ENCODE data around the gene ALK. TPM values are rescaled to one million over a fixed set of nuclear protein-coding genes. Genes with fewer than 3 reads are reported as not detected.

The ALK gene
- total RNA-seq, 1 experiment from 2014 or later: not detected

GRCh38 chr2:29196792-29197788 is 724.3 kb downstream of the ALK start:
- Histone ChIP-seq H4K91ac (ENCODE audit: insufficient read length, low read depth, low read length) (no peak overlapping the region), H3K56ac (ENCODE audit: insufficient read length, low read depth, low read length) (no peak overlapping the region), H3K4me1 (ENCODE audit: insufficient read depth, low read length) (no peaks in the 10 kb centered on the region), H2BK12ac (ENCODE audit: insufficient read length, low read depth, low read length) (no peak overlapping the region), H3K14ac (ENCODE audit: insufficient read depth, low read length) (no peak overlapping the region), H4K20me1 (ENCODE audit: control insufficient read depth, insufficient read depth, insufficient read length) (no peaks in the 10 kb centered on the region), H3K79me1 (ENCODE audit: insufficient read depth, low read depth, low read length, poor library complexity, severe bottlenecking) (no peaks in the 10 kb centered on the region), H3K9me3 (ENCODE audit: control insufficient read depth, low read depth, low read length) (no peaks in the 10 kb centered on the region), H3K23ac (ENCODE audit: insufficient read length, low read depth, low read length) (no peak overlapping the region), H2BK120ac (ENCODE audit: low read depth, low read length, poor library complexity, severe bottlenecking) (no peak overlapping the region), H3K9ac (ENCODE audit: extremely low read depth, insufficient read length, low read length) (no peak overlapping the region), H2BK5ac (ENCODE audit: insufficient read length, low read length) (no peak overlapping the region), H2BK15ac (ENCODE audit: low read depth, low read length) (no peak overlapping the region), H4K8ac (replicated peaks; ENCODE audit: insufficient read length, low read depth, low read length) (no peak overlapping the region), H3K27me3 (ENCODE audit: insufficient read depth, low read length) (no peaks in the 10 kb centered on the region), H3K18ac (ENCODE audit: insufficient read length, low read depth, low read length) (no peak overlapping the region), H4K5ac (ENCODE audit: insufficient read length, low read depth, low read length) (no peak overlapping the region), H3K4ac (ENCODE audit: low read depth, low read length) (no peak overlapping the region), H3K4me2 (ENCODE audit: insufficient read depth, insufficient read length, low read length) (no peak overlapping the region), H2BK20ac (ENCODE audit: low read depth, low read length, poor library complexity, severe bottlenecking) (no peak overlapping the region), H2AK5ac (ENCODE audit: insufficient read length, low read length) (no peak overlapping the region), H3T11ph (ENCODE audit: low read length) (no peak overlapping the region), H3K79me2 (ENCODE audit: insufficient read depth, low read length) (no peaks in the 10 kb centered on the region), H2AFZ (ENCODE audit: low read length) (no peak overlapping the region), H3K27ac (ENCODE audit: insufficient read length, low read depth, low read length) (no peak overlapping the region), H3K23me2 (ENCODE audit: insufficient read length, low read depth, low read length, poor library complexity, severe bottlenecking) (no peaks in the 10 kb centered on the region)
- no peak overlapping the region for H3K4me3 Mint-ChIP-seq
- TF ChIP-seq, protein P1, sequence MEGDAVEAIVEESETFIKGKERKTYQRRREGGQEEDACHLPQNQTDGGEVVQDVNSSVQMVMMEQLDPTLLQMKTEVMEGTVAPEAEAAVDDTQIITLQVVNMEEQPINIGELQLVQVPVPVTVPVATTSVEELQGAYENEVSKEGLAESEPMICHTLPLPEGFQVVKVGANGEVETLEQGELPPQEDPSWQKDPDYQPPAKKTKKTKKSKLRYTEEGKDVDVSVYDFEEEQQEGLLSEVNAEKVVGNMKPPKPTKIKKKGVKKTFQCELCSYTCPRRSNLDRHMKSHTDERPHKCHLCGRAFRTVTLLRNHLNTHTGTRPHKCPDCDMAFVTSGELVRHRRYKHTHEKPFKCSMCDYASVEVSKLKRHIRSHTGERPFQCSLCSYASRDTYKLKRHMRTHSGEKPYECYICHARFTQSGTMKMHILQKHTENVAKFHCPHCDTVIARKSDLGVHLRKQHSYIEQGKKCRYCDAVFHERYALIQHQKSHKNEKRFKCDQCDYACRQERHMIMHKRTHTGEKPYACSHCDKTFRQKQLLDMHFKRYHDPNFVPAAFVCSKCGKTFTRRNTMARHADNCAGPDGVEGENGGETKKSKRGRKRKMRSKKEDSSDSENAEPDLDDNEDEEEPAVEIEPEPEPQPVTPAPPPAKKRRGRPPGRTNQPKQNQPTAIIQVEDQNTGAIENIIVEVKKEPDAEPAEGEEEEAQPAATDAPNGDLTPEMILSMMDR (conservative IDR thresholded peaks at IDR 0.05): peak; percentile 91
- no peaks in the 10 kb centered on the region for H3K36me3 Mint-ChIP-seq (ENCODE audit: insufficient read depth in 1 of 3, low read depth in 3 of 3)
- peaks cover 6% of the 10 kb centered on the region for H3K27me3 Mint-ChIP-seq (ENCODE audit: low read depth)
- peaks cover 6 to 8% of the 10 kb centered on the region in 2 experiments for H3K4me1 Mint-ChIP-seq
- no peak overlapping the region for H3K27ac Mint-ChIP-seq
- WGBS (ENCODE audit: extremely low coverage, insufficient read length, low lambda C conversion rate): no CpG with 5 or more reads among the region's 14 CpGs
- H3K9me3 Mint-ChIP-seq: no peaks in the 10 kb centered on the region; a peak in 1 of 5 replicates
- peak; percentile 73 for DNase-seq
